HCT116 (cell line): Measurements from ENCODE around the gene RTF1. TPM values are rescaled to one million over a fixed set of nuclear protein-coding genes. Genes with fewer than 3 reads are reported as not detected.
"Not testable (repeated sequence)": the region's sequence is repeated elsewhere in the genome, so short reads cannot be mapped to it uniquely, and the experiment has no call there.

Experiments
- ATAC-seq: fragments of 200-7000 bp; cut with Tn5 transposase; 2 replicates; pipeline ENCODE4 v1.9.1; 2020; ENCODE audit warnings: mild to moderate bottlenecking, moderate library complexity
- BruUV-seq: library from RNA; stranded (reverse); fragments of 400-500 nt; replicated peaks from 2 replicates; lab custom pipeline; 2021; lab: Mats Ljungman, UMichigan
- CTCF ChIA-PET: fragments of 300-600 bp; sonication (Branson Sonifier 250); formaldehyde crosslinking; loops from one replicate; lab custom pipeline; 2021; ENCODE audit warnings: antibody characterized with exemption; lab: Charles Lee
- POLR2A ChIA-PET: fragments of 300-600, 350-600 bp; sonication (Branson Sonifier 250); formaldehyde crosslinking; loops from one replicate; lab custom pipeline; 2021; ENCODE audit warnings: antibody characterized with exemption; lab: Charles Lee
- RAD21 ChIA-PET, 2 experiments: fragments of 300-600 bp; sonication (Branson Sonifier 250); formaldehyde crosslinking; loops; one replicate each; lab custom pipeline; 2023; ENCODE audit warnings: low total read pairs in 2 of 2; ENCODE audit not compliant: uncharacterized antibody in 2 of 2, unreplicated experiment in 2 of 2, low non-redundant PET in 1 of 2; lab: Charles Lee
- DNase-seq: peaks from one replicate; pipeline ENCODE4 v3.0.0-alpha.2; 2010; ENCODE audit warnings: low read depth, low spot score
- H2AFZ ChIP-seq: fragments of 200-600 bp; shearing (Covaris generic), sonication (generic); 2 replicates; pipeline ENCODE4 v1.6.1; 2017; ENCODE audit warnings: low read depth, mixed run types, mixed read lengths, antibody characterized with exemption, low read length; ENCODE audit not compliant: poor library complexity, severe bottlenecking
- H3K27ac ChIP-seq: 2 replicates; pipeline ENCODE4 v1.5.1; 2012; ENCODE audit warnings: low read depth, low read length
- H3K27me3 ChIP-seq: fragments of 200-600 bp; sonication (generic); 2 replicates; pipeline ENCODE4 v1.6.1; 2016; ENCODE audit warnings: mixed run types, low read length, mixed read lengths; ENCODE audit not compliant: insufficient read depth
- H3K36me3 ChIP-seq, 2 experiments: fragments of 200-500 bp in 1 of 2; fragments of 200-600 bp in 1 of 2; sonication (Bioruptor generic) in 1 of 2; sonication (generic) in 1 of 2; 2 replicates each; pipeline versions ENCODE4 v1.5.1 to v1.6.1; 2014 to 2016; ENCODE audit warnings: low read length in 2 of 2, inconsistent platforms in 1 of 2, mixed read lengths in 1 of 2, mixed run types in 1 of 2; ENCODE audit not compliant: insufficient read depth in 2 of 2, control insufficient read depth in 1 of 2
- H3K4me1 ChIP-seq, 2 experiments: fragments of 200-600 bp in 1 of 2; sonication (generic) in 1 of 2; 2 replicates each; pipeline versions ENCODE4 v1.5.1 to v1.6.1; 2012 to 2017; ENCODE audit warnings: low read length in 2 of 2, inconsistent platforms in 1 of 2, mild to moderate bottlenecking in 1 of 2, mixed read lengths in 1 of 2, mixed run types in 1 of 2, moderate library complexity in 1 of 2; ENCODE audit not compliant: insufficient read depth in 2 of 2, control insufficient read depth in 1 of 2
- H3K4me2 ChIP-seq: fragments of 200-600 bp; sonication (generic); 2 replicates; pipeline ENCODE4 v1.6.1; 2017; ENCODE audit warnings: mixed run types, low read length, mixed read lengths
- H3K4me3 ChIP-seq, 2 experiments: fragments of 200-600 bp in 1 of 2; sonication (generic) in 1 of 2; replicated peaks in 1 of 2; 2 replicates each; pipeline ENCODE4 v1.5.1; 2011 to 2016; ENCODE audit warnings: low read length in 2 of 2, control low read depth in 1 of 2, low read depth in 1 of 2, mild to moderate bottlenecking in 1 of 2, mixed read lengths in 1 of 2, mixed run types in 1 of 2
- H3K79me2 ChIP-seq: fragments of 200-600 bp; sonication (generic); 2 replicates; pipeline ENCODE4 v1.6.1; 2017; ENCODE audit warnings: mild to moderate bottlenecking, mixed run types, low read length, moderate library complexity, mixed read lengths; ENCODE audit not compliant: insufficient read depth
- H3K9ac ChIP-seq: fragments of 200-600 bp; sonication (generic); 2 replicates; pipeline ENCODE4 v1.6.1; 2016; ENCODE audit warnings: low read length, mixed read lengths
- H3K9me2 ChIP-seq: fragments of 200-600 bp; sonication (generic), shearing (Covaris generic); 2 replicates; pipeline ENCODE4 v1.6.1; 2017; ENCODE audit warnings: mixed run types, mild to moderate bottlenecking, moderate library complexity; ENCODE audit not compliant: insufficient read depth
- H3K9me3 ChIP-seq, 2 experiments: fragments of 200-500 bp in 1 of 2; fragments of 200-600 bp in 1 of 2; sonication (Bioruptor generic) in 1 of 2; sonication (generic) in 1 of 2; 2 replicates each; pipeline ENCODE4 v1.6.1; 2014 to 2017; ENCODE audit warnings: low read length in 2 of 2, mixed read lengths in 2 of 2, inconsistent platforms in 1 of 2, low read depth in 1 of 2, mild to moderate bottlenecking in 1 of 2, mixed run types in 1 of 2, moderate library complexity in 1 of 2; ENCODE audit not compliant: control insufficient read depth in 1 of 2, insufficient read depth in 1 of 2
- H4K20me1 ChIP-seq: fragments of 200-600 bp; sonication (generic), shearing (Covaris generic); 2 replicates; pipeline ENCODE4 v1.6.1; 2017; ENCODE audit warnings: mixed run types, mild to moderate bottlenecking, moderate library complexity; ENCODE audit not compliant: insufficient read depth
- EZH2phosphoT487 ChIP-seq: fragments of 200-600 bp; IDR thresholded peaks from 2 replicates; pipeline ENCODE4 v1.6.1; 2018; ENCODE audit warnings: antibody characterized with exemption, borderline replicate concordance
- intact Hi-C: fragments of 100-400 bp; cut with micrococcal nuclease; formaldehyde crosslinking; loops from 2 replicates; pipeline ENCODE4 v1.10.0; 2022
- total RNA-seq: library from RNA; stranded (reverse); gene quantifications from one replicate; pipeline ENCODE4 v1.2.1, GENCODE V29; 2021; ENCODE audit not compliant: unreplicated experiment

The RTF1 gene
- total RNA-seq, 1 experiment from 2014 or later, result 27.5 TPM

DNA sequence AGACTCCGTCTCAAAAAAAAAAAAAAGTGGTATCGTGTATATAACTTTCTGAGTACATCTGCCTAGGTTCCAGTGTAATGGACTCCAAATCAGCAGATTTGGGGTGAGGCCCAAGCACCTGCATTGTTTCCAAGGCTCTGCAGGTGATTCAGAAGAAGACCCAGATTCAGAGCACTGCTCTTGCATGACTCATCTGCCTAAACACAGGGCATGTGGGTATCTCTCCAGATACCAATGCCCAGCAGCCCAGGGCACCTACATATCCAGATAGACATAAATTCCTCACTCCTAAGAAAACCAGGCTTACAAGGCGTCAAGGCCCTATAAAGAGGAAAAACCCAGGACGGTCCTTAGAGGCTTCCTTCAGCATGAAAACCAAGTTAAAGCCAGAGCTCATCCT lies 38.9 kb upstream of the RTF1 start:
- Histone ChIP-seq H3K9ac (no peak overlapping the region), H3K27me3 (no peaks in the 10 kb centered on the region), H3K4me3 (no peak overlapping the region), H3K9me3 (no peaks in the 10 kb centered on the region), H3K79me2 (peaks cover 4% of the 10 kb centered on the region; the same call in 1 of the 2 replicates), H4K20me1 (0 out of 2 replicates have a peak, but pooled peaks cover 4% of the 10 kb centered on the region), H3K9me2 (no peaks in the 10 kb centered on the region), H3K4me1 (no peaks in the 10 kb centered on the region), H2AFZ (no peak overlapping the region), H3K4me2 (no peak overlapping the region), H3K27ac (no peak overlapping the region), H3K36me3 (peaks cover 45 to 47% of the 10 kb centered on the region in 2 experiments)
- RAD21 ChIA-PET, result no interaction called here
- 0 out of 2 replicates have a peak, but pooled peaks have one; percentile 11 for ATAC-seq
- BruUV-seq, result no TSS peak
- CTCF ChIA-PET, result interaction anchor here (0.7 kb wide), 1 partner anchor 10 kb away, joined by 4 read pairs; no protein-coding TSS in a partner anchor
- intact Hi-C loops, result no loop called here
- no peak for TF ChIP-seq EZH2phosphoT487
- TF ChIP-seq, all 23 proteins: peak for 0
- POLR2A ChIA-PET, result no interaction called here
- DNase-seq, result no peak

DNA sequence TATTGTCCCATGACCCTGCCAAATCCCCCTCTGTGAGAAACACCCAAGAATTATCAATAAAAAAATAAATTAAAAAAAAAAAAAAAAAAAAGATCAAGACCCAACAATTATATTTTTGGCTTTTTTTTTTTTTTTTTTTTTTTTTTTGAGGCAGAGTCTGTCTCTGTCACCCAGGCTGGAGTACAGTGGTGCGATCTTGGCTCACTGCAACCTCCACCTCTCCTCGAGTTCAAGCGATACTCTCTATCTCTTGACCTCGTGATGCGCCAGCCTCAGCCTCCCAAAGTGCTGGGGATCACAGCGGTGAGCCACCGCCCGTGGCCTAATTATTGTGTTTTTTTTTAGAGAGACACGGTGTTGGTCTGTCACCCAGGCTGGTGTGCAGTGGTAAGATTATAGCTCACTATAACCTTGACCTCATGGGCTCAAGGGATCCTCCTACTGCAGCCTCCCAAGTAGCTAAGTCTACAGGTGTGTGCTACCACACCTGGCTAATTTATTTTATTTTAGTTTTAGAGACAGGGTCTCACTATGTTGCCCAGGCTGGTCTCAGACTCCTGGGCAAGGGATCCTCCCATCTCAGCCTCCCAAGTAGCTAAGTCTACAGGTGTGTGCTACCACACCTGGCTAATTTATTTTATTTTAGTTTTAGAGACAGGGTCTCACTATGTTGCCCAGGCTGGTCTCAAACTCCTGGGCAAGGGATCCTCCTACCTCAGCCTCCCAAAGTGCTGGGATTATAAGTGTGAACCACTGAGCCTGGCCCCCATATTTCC lies 32.7 kb upstream of the RTF1 start:
- H3K79me2 ChIP-seq, H3K4me2 ChIP-seq, H2AFZ ChIP-seq, H3K9me3 ChIP-seq, H3K27me3 ChIP-seq, H3K9ac ChIP-seq, CTCF ChIA-PET, POLR2A ChIA-PET, intact Hi-C loops, H3K4me1 ChIP-seq, DNase-seq, BruUV-seq, H3K27ac ChIP-seq, H3K4me3 ChIP-seq, H3K9me2 ChIP-seq, RAD21 ChIA-PET, H4K20me1 ChIP-seq: not testable (repeated sequence)
- H3K36me3 ChIP-seq, result peaks cover 15 to 18% of the 10 kb centered on the region in 2 experiments; a peak in 3 of 4 replicates
- peak; percentile 25; the same call in 1 of the 2 replicates for ATAC-seq
